HUES6 (cell line): Measurements from ENCODE around the gene KLHL29.

Experiments used
- H3K27ac ChIP-seq: 2 replicates; pipeline ENCODE4 v1.7.0; 2013; ENCODE audit warnings: low read depth, mild to moderate bottlenecking, low read length, inconsistent platforms
- H3K27me3 ChIP-seq: 2 replicates; pipeline ENCODE4 v1.6.1; 2013; ENCODE audit warnings: low read length; ENCODE audit not compliant: control insufficient read depth, insufficient read depth
- H3K36me3 ChIP-seq: 2 replicates; pipeline ENCODE4 v1.6.1; 2013; ENCODE audit warnings: low read length; ENCODE audit not compliant: control insufficient read depth, insufficient read depth
- H3K4me1 ChIP-seq: 2 replicates; pipeline ENCODE4 v1.6.1; 2013; ENCODE audit warnings: low read length; ENCODE audit not compliant: control insufficient read depth, insufficient read depth
- H3K4me3 ChIP-seq: 2 replicates; pipeline ENCODE4 v1.5.1; 2013; ENCODE audit warnings: low read depth, low read length
- H3K9ac ChIP-seq: one replicate; pipeline ENCODE4 v1.6.1; 2013; ENCODE audit warnings: mild to moderate bottlenecking, low read length
- H3K9me3 ChIP-seq: 2 replicates; pipeline ENCODE4 v1.6.1; 2013; ENCODE audit warnings: low read depth, low read length; ENCODE audit not compliant: control insufficient read depth, insufficient read depth

KLHL29 gene

GRCh38 chr2:23412556-23413155, 27.7 kb downstream of the KLHL29 start:
- no peaks in the 10 kb centered on the region for H3K9me3 ChIP-seq
- H3K4me1 ChIP-seq, result 0 out of 2 replicates have a peak, but pooled peaks cover 4% of the 10 kb centered on the region
- H3K27ac ChIP-seq, result no peak overlapping the region
- no peaks in the 10 kb centered on the region for H3K36me3 ChIP-seq
- H3K9ac ChIP-seq, result no peak overlapping the region
- no peak overlapping the region for H3K4me3 ChIP-seq
- no peaks in the 10 kb centered on the region for H3K27me3 ChIP-seq

GRCh38 chr2:23413641-23414040, 28.7 kb downstream of the KLHL29 start:
- Histone ChIP-seq H3K4me3 (no peak overlapping the region), H3K9me3 (no peaks in the 10 kb centered on the region)

GRCh38 chr2:23414106-23414505, 29.1 kb downstream of the KLHL29 start:
- no peak overlapping the region for H3K27ac ChIP-seq
- H3K36me3 ChIP-seq, result no peaks in the 10 kb centered on the region
- H3K9me3 ChIP-seq, result no peaks in the 10 kb centered on the region
- H3K4me1 ChIP-seq, result 0 out of 2 replicates have a peak, but pooled peaks cover 4% of the 10 kb centered on the region
- no peak overlapping the region for H3K4me3 ChIP-seq
- H3K9ac ChIP-seq, result no peak overlapping the region
- no peaks in the 10 kb centered on the region for H3K27me3 ChIP-seq

More at GRCh38 chr2:23413641-23414040, 28.7 kb downstream of the KLHL29 start:
- Histone ChIP-seq H3K27ac (no peak overlapping the region), H3K36me3 (no peaks in the 10 kb centered on the region), H3K4me1 (0 out of 2 replicates have a peak, but pooled peaks cover 4% of the 10 kb centered on the region), H3K9ac (no peak overlapping the region), H3K27me3 (no peaks in the 10 kb centered on the region)

GRCh38 chr2:23414871-23415270, 29.9 kb downstream of the KLHL29 start:
- Histone ChIP-seq H3K9me3 (no peaks in the 10 kb centered on the region), H3K27ac (no peak overlapping the region), H3K4me1 (peaks cover 5% of the 10 kb centered on the region; the same call in 1 of the 2 replicates), H3K27me3 (no peaks in the 10 kb centered on the region), H3K36me3 (no peaks in the 10 kb centered on the region), H3K9ac (no peak overlapping the region), H3K4me3 (no peak overlapping the region)

GRCh38 chr2:23417310-23417709, 32.3 kb downstream of the KLHL29 start:
- H3K27ac ChIP-seq, result no peak overlapping the region
- no peaks in the 10 kb centered on the region for H3K27me3 ChIP-seq
- H3K9ac ChIP-seq, result no peak overlapping the region
- H3K9me3 ChIP-seq, result no peaks in the 10 kb centered on the region
- H3K4me3 ChIP-seq, result no peak overlapping the region
- peaks cover 7% of the 10 kb centered on the region; the same call in 1 of the 2 replicates for H3K4me1 ChIP-seq
- H3K36me3 ChIP-seq, result no peaks in the 10 kb centered on the region

GRCh38 chr2:23418056-23418455, 33.1 kb downstream of the KLHL29 start:
- Histone ChIP-seq H3K27ac (no peak overlapping the region), H3K9ac (no peak overlapping the region), H3K4me1 (peaks cover 14% of the 10 kb centered on the region; the same call in 1 of the 2 replicates), H3K36me3 (no peaks in the 10 kb centered on the region), H3K4me3 (no peak overlapping the region), H3K27me3 (no peaks in the 10 kb centered on the region), H3K9me3 (no peaks in the 10 kb centered on the region)

- H3K4me1 ChIP-seq, result peaks cover 18% of the 10 kb centered on the region; the same call in 1 of the 2 replicates
- no peaks in the 10 kb centered on the region for H3K9me3 ChIP-seq
- H3K27me3 ChIP-seq, result no peaks in the 10 kb centered on the region
- H3K9ac ChIP-seq, result no peak overlapping the region
- no peak overlapping the region for H3K27ac ChIP-seq
- H3K4me3 ChIP-seq, result no peak overlapping the region
- no peaks in the 10 kb centered on the region for H3K36me3 ChIP-seq
Measured at GRCh38 chr2:23418461-23418911, 33.5 kb downstream of the KLHL29 start.

GRCh38 chr2:23419171-23420090, 34.5 kb downstream of the KLHL29 start:
- Histone ChIP-seq H3K27ac (no peak overlapping the region), H3K4me1 (peaks cover 22% of the 10 kb centered on the region; the same call in 1 of the 2 replicates), H3K9me3 (no peaks in the 10 kb centered on the region), H3K9ac (no peak overlapping the region), H3K27me3 (no peaks in the 10 kb centered on the region), H3K36me3 (no peaks in the 10 kb centered on the region), H3K4me3 (no peak overlapping the region)

- Histone ChIP-seq H3K9me3 (no peaks in the 10 kb centered on the region), H3K4me3 (no peak overlapping the region), H3K27ac (no peak overlapping the region), H3K9ac (no peak overlapping the region), H3K27me3 (no peaks in the 10 kb centered on the region), H3K36me3 (no peaks in the 10 kb centered on the region), H3K4me1 (peaks cover 20% of the 10 kb centered on the region)
Measured at GRCh38 chr2:23420091-23420839, 35.3 kb downstream of the KLHL29 start.

GRCh38 chr2:23420840-23421476, 36.0 kb downstream of the KLHL29 start:
- Histone ChIP-seq H3K4me1 (peaks cover 26% of the 10 kb centered on the region), H3K27me3 (no peaks in the 10 kb centered on the region), H3K4me3 (no peak overlapping the region), H3K36me3 (no peaks in the 10 kb centered on the region), H3K9ac (no peak overlapping the region), H3K27ac (no peak overlapping the region), H3K9me3 (no peaks in the 10 kb centered on the region)
